Right renal cortex interstitium (tissue), 3 donors: ENCODE results near the gene PTGER1. TPM values are rescaled to one million over a fixed set of nuclear protein-coding genes. Genes with fewer than 3 reads are reported as not detected.

ENCODE experiments used
- DNase-seq, 3 donors: peaks; one replicate each; pipeline ENCODE4 v3.0.0-alpha.2; 2013; ENCODE audit warnings: low read depth in 3 of 3, low spot score in 2 of 3
- polyA plus RNA-seq, 3 donors: library from polyadenylated mRNA; unstranded; fragments of 120-200 nt; gene quantifications; one replicate each; pipeline ENCODE4 v1.2.1, GENCODE V29; 2013; ENCODE audit not compliant: insufficient read length in 3 of 3

The PTGER1 gene
- polyA plus RNA-seq, 3 donors, result 2.2 to 4.4 (median 3.7) TPM

DNA sequence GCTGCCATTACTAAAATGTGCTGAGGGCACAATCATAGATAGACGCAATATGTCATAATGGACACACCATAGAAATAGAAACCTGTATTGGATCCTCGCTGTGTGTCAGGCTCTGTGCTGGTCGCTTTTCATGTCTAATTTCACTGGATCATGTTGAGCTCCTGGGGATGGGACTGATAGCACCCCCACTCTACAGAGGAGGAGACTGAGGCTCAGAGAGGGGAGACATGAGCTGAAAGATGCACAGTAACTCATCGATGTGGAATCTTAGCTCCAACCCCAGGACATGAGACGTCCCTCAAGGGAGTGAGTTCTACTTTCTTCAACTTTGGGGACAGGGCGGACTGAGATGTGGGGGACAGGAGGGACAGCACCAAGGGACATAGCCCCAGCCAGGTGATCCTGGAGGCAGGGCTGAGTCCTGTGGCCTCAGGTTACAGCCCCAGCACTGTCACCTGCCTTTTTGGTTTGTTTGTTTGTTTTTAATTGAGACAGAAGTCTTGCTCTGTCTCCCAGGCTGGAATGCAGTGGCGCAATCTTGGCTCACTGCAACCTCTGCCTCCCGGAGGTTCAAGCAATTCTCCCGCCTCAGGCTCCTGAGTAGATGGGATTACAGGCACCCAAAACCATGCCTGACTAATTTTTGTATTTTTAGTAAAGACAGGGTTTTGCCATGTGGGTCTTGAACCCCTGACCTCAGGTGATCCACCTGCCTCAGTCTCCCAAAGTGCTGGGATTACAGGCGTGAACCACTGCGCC lies 27.4 kb upstream of the PTGER1 start:
- no peak for DNase-seq

DNA sequence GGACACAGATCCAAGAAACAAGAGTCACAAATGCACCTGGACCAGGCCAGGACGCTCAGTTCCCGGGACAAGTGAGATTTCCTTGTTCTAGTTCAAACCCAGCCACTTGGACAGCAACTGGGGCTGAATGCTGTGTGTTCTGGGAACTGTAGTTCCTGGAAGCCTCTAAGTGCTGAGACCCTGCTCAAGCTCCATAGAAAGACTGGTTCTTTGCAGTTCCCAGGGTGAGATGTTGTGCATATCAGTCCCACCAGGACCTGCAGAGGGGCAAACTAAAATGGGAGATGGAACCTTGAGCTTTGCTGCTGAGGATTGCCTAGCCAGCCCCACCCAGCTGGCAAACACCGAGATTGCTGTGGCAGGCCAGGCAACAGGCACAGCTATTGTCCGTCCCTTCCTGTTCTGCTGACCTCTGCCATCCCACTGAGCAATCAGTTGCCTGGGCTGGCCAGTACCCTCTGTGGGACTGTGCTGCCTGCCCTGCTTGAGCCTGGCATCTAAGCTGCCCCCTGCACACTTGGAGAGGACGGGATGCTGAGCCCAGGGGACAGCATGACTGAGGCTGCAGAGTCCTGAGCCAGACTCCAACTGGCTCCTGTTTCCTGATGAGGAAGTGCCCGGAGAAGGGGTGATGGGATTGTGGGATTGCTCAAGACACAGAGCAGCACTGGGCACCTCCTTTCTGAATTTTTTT lies 22.2 kb upstream of the PTGER1 start:
- DNase-seq, result no peak

DNA sequence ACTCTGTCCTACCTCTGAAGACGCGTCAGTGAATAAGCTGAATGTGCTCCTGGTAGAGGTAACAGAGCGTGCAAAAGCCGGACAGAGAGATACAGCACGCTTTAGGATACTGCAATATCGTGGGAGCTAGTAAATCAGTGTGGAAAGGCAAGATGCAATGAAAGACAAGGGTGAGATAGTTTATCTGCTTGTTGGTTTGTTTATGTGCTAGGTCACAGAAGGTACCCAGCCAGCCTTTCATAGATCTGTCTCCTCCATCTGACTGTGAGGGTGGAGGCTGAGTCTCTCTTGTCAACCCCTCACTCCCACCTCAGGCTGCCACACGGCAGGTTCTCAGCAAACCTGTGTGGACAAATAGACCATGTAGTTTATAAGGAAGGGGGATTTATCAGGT lies 21.7 kb upstream of the PTGER1 start:
- no peak for DNase-seq

DNA sequence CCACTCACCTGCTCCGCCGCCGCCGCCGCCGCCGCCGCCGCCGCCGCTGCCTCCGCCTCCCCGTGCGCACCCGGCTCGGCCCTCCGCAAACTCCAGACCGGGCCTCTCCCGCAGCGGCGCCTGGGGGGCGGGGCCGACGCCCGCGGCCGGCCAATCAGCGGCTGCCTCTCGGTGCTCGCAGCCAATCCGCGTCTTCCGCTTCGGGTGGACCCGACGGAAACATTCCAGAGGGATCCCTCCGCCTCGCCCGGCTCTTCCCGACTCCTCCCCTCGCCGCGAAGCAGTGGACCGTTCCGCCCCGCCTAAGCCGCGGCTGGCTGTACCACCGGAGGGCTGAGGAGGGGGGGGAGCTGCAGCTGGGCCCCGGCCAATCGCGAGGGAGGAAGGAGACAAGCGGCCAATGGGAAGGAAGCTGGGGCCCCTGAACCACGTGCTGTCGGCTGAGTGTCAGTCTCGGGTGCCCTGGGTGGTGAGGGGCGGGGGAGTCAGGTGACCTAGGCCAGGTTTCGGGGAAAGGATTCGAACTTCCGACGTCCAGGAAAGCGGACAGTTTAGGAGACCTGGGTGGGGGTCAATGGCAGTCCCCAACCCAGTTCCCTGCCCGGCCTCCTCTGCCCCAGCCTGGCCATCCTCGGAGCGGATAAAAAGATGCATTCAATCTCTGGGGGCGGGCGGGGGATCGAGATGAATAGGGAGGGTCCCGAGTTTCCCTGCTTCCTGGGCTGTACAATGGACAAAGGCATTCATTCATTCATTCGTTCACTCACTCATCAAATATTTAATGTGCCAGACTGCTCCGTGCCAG lies 21.1 kb upstream of the PTGER1 start, which contains the start of gene GIPC1:
Gene GIPC1 (minus strand): TSS at position 99 of the 805 bp plus-strand sequence. CDS start 13,151 bp downstream, outside the sequence.
- peak; percentile 92 to 97 (median 97) for DNase-seq

DNA sequence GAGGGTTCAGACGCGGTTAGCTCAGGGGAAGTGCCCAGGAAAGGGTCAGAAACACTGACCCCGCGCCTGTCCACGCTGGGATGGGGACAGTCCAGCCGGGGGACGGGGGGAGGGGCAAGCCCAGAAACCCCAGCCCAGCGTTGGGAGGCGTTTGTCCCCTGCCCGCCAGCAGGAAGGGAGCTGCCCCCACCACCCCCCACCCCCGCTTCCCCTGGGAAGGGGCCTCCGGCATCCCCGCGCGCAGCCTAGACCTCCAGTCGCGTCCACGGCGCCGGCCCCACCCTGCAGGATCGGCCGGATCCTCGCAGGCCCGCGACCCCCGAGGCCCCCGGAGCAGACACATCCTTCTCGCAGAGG lies 20.5 kb upstream of the PTGER1 start:
- DNase-seq, result no peak

DNA sequence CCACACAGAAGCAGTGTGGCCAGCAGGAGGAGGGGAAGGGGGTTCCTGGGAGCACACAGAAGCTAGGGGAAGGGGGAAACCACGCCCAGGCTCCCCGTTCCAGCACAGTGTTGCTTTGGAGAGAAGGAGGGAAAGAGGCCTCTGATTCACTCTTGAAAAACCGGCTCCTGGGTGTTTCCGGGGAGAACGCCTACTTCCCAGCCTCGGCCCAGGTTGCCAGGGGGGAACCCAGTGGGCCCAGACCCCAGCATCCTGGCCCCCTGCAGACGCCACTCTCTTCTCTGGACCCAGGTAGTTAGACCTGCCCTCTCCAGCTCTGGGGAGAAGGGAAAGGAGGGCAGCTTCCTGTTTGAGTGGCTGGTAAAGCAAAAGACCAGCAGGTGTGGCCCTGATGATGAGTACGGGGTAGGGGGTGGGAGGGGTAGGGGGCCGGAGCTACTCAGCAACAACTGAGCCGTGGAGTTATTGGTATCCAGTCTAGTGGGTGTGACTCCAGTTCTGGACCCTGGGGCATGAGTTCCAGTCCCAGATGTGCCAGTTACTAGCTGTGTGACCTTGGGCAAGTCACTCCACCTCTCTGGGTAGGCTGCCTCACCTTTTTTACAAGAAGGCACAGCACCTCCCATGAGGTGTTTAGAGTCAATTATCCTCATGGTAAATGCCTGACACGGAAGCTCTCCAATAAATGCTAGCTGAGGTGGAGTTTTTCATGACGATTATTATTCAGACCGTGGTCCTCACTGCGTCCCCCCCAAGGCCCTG lies 19.9 kb upstream of the PTGER1 start:
- DNase-seq, result no peak

DNA sequence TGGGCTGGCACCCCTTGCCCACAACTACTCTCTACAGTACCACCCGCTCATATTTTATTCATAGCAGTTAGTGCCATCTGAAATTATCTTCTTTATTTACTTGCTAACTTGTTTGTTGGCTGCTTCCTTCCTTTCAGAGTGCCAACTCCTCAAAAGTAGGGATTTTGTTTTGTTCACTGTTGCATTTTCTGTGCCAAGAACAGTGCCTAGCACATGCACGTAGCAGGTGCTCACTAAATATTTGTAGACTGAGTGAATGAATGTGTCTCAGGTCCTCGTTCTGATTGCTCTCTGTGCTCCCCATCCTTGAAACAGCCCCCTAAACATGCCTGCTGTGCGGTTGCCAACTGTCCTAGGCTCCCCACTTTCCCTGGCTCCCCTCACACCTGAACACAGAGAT lies 19.3 kb upstream of the PTGER1 start:
- no peak for DNase-seq

DNA sequence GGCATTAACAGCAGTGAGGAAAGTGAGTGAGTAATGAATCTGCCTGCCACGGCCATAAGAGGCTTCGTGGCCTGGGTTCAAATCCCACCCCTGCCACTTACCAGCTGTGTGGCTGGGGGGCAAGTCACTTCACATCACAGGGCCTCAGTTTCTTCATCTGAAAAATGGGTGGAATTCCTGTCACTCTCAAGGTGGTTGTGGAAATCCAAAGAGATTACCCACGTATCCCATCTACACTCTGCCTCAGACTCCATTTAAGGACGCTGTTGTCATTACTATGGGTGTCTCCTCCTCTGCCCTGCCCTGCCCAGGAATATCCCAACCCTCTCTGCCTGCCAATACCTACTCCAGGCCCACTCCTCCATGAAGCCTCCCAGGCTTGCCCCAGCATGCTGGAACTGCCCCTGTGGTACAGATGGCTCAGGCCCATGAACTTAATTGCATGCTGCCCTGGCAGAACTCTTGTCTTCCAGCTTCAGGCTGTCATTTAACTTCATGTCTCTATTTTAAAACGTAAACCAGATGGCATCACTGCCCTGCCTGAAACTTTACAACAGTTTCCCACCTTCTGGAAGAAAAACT lies 17.7 kb upstream of the PTGER1 start:
- no peak for DNase-seq

DNA sequence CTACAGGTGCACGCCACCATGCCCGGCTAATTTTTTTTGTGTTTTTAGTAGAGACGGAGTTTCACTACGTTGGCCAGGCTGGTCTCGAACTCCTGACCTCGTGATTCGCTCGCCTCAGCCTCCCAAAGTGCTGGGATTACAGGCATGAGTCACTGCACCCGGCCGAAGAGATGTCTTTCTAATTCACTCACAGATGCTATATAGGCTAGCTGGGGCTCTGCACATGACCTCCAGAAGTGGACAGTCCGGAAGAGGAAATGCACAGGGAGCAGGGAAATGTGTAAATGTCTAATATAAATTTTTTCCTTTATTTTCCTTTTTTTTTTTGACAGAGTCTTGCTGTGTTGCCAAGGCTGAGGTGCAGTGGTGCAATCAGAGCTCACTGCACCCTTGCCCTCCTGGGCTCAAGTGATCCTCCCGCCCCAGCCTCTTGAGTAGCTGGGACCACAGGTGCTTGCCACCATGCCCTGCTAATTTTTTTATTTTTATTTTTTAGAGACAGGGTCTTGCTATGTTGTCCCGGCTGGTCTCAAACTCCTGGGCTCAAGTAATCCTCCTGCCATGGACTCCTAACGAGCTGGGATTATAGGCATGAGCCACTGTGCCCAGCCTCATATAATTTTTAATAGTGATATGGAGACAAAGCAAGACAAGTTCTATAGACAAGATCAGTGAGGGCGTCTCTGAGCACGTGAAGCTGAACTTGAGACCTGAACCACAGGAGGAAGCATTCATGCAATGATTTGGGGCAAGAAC lies 12.4 kb upstream of the PTGER1 start:
- DNase-seq, result no peak

DNA sequence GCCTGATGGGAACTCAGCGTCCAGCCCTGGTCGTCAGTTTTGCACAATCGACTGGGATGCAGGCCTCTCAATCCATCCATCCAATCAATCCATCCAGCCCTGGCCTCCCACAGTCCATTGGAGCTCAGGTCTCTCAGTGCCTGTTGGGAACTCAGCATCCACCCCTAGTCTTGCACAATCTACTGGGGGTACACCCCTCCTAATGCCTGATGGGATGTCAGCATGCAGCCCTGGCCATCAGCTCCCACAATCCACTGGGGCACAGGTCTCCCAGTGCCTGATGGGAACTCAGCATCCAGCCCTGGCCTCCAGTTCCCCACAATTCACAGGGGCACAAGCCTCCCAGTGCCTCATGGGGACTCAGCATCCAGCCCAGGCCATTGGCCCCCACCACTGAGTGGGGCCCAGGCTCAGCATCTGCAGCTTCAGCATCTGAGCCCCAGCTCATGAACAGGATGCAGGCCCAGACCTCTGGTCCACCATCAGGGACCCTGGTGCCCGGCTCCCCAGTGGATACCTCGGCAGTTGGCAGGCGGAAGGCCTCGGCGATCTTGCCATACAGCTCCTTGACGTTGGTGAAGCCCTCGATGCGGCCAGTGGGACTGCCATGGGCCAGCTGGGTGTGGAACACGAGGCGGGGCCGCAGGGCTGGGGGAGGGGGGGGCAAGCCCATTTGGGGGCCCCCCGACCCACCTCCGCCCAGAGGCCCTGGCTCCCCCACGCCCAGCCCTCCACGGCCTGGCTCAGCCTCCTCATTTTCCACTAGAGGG lies 7.2 kb upstream of the PTGER1 start:
- DNase-seq, result no peak

DNA sequence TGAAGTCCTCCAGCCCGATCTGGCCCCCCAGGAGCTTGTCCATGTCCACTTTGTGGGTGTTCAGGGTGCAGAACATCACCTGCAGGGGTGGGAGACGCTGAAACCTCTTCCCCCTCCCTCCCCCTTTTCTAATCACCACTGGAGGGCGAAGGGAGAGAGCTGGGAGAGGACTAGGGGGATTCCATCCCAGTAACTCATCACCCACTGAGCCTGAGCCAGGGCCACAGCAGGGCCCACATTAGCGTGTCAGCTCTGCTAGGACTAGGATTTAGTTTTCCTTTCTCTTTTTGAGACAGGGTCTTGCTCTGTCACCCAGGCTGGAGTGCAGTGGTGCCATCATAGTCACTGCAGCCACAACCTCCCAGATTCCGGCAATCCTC lies 5.5 kb upstream of the PTGER1 start:
- DNase-seq, result no peak

DNA sequence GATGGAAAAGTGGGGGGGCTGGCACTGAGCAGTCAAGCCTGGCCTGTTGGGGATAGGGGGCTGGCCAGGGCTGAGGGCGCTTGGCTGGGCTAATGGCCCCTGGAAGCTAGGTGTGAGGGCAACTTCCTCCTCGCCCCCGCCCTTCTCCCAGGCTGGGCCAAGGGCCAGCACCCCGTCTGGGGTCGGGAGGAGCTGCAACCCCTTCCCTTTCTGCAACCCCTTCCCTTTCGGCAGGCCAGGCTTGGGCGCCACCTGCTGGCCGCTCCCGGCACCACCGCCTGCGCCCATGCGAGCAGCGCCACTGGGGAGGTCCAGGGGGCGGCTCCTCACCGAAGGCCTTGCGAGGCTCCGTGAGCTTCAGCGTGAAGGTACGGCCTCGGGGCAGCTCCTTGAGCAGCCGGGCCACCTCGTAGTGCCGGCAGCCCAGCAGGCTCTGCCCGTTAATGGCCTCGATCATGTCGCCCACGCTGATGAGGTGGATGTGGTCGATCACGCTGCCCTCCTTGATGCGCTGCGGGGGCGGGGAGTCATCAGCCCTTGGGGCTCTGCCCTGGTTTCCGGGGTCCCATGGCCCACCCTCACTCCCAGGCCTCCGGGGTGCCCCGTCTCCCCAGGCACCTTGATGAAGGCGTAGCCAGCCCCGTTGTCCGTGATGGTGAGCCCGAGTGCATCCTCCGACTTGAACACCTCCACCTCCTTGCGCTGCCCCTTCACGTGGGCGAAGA lies 5.0 kb upstream of the PTGER1 start:
- no peak for DNase-seq

DNA sequence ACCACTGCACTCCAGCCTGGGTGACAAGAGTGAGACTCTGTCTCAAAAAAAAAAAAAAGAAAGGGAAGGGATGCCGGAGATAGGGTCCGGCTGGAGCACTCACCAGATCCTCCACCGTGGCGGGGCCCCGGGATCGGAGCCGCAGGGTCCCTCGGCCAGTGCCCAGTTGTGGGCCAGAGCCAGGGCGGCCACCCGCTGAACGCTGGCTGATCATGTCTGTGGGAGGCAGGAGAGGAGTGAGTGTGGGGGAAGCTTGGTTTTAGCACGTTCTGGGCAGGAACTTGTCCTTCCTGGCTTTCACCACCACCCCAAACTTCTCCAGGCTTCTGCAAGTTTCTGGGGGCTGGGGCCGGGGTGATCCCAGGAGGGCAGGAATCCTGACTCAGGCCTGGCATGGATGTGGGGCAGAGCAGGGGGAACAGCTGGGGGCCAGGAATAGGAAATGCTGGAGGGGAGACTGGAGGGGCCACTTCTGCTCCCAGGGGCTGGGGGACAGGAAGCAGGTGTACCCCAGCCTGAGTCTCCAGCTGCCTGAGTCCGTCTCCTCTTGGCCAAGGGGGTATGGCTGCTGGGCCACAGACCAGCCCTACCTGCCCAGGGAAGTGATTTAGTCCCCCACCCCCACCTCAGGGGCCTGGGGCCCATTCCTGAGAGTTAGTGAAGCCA lies 4.3 kb upstream of the PTGER1 start:
- DNase-seq, result no peak

DNA sequence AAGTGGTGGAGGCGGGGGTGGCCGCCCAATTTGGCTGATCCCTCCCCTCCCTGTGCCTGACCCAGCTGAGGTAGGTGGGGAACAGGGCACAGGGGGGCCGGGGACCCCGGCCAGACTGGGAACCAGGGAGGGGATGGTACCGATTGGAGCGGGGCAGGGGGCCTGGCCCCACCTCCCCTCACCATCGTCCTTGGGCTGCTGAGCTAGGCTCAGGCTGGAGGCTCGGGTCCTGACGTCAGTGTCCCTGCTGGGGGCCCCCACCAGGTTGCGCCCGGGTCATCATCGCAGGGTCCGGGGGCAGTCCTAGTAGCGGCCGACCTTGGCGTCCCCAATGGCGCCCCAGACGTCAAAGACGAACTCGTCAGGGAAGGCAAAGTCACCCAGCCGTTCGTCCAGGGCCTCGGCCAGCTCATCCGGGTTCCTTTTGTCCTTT lies 3.0 kb upstream of the PTGER1 start:
- DNase-seq, result no peak

DNA sequence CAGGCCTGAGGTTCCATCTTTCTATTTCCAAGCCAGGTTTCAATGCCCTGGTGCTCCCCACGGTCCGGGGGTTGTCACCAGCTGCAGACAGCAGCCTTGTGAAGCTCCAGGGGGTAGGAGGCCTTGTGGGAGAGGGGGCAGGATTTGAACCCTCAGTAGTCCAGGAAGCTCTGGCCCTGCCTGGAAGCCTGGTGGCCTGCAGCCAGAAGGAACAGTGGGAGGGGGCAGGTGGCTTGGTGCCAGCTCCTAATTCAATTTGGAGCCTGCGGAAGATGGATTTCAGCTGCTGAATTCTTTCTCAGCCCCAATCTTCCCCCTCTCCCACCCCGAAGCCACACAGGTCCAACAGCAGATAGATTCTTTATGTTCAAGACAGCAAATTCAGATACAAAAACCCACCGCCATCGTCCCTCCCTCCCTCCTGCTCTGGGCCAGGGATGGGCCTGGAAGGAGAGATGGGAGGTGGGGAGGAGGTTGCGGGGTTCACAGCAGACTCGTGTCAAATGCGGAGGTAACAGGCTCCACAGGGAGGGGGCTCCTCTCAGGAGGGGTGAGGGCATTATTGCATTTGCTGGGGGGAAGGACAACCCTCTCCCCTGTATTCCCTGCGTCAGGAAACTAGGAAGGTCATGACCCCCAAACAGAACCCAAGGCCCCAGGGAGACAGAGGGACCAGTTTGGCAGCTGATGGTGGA lies 2.4 kb upstream of the PTGER1 start:
- peak in 1 of 3 donors; percentile 73 for DNase-seq

DNA sequence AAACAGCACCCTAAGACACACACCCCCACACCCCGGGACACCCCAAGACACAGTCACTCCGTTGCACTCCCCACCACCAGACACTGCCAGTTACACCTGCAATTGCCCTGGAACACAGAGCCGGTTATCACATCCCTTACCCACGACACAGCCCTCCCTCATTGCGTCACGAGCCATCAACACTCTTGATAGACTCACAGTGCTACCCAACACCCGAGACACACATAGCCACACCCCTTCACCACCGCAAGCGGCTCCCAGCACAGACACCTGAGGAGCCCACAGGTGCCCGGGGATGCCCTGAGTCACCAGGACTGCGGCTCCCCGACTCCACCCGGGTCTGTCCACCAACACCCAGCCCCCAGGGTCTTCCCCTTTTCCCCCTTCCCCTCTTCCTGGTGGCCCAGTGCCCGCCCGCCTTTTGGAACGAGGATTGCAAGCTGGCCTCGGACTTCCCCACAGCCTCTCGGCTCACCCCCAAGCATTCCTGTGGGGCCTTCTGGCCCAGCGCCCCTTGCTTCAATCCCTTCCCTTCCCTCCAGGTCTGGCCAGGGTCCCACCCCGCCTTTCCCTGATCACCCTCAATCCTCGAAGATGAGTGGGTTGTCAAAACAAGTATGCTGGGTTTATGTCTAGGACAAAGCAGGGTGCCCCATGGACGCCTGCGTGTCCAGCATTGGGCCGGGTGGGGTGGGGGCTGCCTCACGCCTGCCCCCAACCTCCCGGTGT lies 1.7 kb upstream of the PTGER1 start:
- DNase-seq, result no peak

DNA sequence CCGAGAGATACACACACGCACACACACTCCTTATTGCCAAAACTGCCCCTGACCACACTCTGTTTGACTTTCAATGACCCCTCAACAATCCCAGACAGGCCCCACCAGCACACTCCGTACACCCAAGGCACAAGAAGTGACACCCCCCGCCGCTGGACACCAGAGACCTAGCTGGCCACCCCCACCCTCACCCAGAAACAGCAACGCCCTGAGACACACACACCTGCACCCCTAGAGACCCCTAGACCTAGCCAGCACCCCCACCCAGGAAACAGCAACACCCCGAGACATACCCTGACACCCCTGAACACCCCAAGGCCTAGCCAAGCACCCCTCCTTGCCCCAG lies 1.1 kb upstream of the PTGER1 start:
- DNase-seq, result no peak
